Left renal pelvis (tissue), 4 donors: Measurements from ENCODE around the gene TESK2. TPM values are rescaled to one million over a fixed set of nuclear protein-coding genes. Genes with fewer than 3 reads are reported as not detected.
"Not testable (repeated sequence)": the region's sequence is repeated elsewhere in the genome, so short reads cannot be mapped to it uniquely, and the experiment has no call there.

Experiments used
- DNase-seq, 4 donors: peaks; one replicate each; pipeline ENCODE4 v3.0.0-alpha.2; 2013; ENCODE audit warnings: low read depth in 4 of 4, low spot score in 3 of 4
- polyA plus RNA-seq, 4 donors: library from polyadenylated mRNA; unstranded; fragments of 120-200 nt; gene quantifications; one replicate each; pipeline ENCODE4 v1.2.1, GENCODE V29; 2013; ENCODE audit not compliant: insufficient read length in 4 of 4

The TESK2 gene
- 1 to 10 TPM; 3.5 to 7.1 (median 6.2) TPM for polyA plus RNA-seq

GRCh38 chr1:45490626-45491486 lies at the start of gene TESK2:
TSS of gene TESK2 (minus strand) at chr1:45491163. CDS start at chr1:45457785, 33,378 bp downstream.
- peak; percentile 98 to 99 (median 99) for DNase-seq

DNA sequence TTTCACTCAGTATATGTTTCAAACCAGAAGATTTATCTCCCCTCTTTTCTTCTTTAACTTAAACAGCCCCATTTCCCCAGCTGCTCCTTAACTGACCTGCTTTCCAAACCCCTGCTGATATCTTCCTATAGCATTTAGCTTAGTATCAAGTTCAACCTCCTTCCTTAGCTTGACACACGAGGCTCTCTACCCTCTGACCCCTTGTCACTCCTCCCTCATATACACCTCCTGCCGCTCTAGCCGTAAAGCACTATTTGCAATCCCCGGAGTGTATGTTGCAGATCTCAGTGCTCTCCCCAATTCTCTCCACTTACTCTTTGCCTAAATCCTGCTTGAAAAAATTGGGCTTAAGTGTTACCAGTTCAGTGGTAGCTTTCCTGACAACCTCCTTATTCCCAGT lies 45.9 kb upstream of the TESK2 start:
- DNase-seq = no peak

DNA sequence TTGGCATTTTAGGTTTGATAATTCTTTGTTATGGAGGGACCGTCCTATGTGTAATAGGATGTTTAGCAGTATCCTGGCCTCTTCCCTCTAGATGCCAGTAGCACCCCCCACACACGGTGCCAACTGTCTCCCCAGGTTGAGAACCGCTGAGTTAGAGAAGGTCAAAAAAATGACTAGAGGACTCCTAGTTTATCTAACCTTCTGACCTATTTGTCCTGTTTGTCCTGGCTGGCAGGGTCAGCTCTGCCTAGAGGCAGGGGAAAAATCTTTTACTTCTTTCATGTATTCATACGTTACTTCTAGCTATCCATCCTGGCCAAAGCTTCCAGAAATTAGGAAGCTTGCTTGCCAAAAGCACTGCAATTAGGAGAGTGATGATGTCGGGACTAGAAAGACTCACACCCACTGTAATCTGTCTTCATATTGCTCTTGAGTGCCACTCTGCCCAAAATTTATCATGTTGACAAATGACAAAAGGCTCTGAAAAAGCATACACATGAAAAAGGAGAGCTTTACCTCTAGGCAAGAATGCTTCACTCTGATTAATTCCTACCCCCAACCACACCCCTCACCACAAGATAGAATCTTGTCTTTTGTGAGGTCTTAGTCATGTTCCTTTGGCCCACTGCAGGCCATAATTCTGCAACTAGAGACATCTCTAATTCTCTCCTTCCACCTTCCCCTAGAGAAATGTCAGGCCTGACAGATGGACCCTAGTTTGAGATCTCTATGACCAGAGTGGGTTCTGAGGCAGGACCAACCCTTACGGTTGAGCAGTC lies 45.2 kb upstream of the TESK2 start:
- DNase-seq = no peak

- DNase-seq = no peak
Observed at GRCh38 chr1:45531873-45532272, 40.9 kb upstream of the TESK2 start.

DNA sequence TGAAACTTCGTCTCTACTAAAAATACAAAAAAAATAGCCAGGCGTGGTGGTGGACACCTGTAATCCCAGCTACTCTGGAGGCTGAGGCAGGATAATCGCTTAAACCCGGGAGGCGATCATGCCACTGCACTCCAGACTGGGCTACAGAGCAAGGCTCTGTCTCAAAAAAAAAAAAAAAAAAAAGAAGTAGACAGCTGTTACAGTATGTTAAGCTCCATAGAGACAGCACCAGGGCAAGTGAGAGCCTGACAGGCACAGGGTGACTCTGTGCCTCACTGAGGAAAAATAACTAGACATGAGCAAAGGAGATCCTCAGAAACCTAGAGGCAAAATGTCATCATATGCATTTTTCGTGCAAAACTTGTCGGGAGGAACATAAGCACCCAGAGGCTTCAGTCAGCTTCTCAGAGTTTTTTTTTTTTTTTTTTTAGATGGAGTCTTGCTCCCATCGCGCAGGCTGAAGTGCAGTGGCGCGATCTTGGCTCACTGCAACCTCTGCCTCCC lies 39.7 kb upstream of the TESK2 start:
- no peak for DNase-seq

- DNase-seq = no peak
Observed at GRCh38 chr1:45526135-45526644, 35.2 kb upstream of the TESK2 start.

- not testable (repeated sequence) for DNase-seq
Observed at GRCh38 chr1:45523975-45524374, 33.0 kb upstream of the TESK2 start.

DNA sequence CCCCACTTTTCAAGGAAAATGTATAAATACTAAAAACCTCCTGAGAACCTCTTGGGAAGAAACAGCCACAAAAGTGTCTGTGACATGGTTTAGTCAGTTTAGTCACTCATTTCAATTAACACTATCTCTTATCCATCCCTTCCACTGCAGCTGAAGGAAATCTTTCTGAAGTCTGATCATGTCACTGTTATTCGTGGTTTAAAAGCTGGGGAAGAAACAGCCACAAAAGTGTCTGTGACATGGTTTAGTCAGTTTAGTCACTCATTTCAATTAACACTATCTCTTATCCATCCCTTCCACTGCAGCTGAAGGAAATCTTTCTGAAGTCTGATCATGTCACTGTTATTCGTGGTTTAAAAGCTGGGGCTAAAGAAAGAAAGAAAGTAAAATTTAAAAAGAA lies 32.6 kb upstream of the TESK2 start:
- DNase-seq = not testable (repeated sequence)

DNA sequence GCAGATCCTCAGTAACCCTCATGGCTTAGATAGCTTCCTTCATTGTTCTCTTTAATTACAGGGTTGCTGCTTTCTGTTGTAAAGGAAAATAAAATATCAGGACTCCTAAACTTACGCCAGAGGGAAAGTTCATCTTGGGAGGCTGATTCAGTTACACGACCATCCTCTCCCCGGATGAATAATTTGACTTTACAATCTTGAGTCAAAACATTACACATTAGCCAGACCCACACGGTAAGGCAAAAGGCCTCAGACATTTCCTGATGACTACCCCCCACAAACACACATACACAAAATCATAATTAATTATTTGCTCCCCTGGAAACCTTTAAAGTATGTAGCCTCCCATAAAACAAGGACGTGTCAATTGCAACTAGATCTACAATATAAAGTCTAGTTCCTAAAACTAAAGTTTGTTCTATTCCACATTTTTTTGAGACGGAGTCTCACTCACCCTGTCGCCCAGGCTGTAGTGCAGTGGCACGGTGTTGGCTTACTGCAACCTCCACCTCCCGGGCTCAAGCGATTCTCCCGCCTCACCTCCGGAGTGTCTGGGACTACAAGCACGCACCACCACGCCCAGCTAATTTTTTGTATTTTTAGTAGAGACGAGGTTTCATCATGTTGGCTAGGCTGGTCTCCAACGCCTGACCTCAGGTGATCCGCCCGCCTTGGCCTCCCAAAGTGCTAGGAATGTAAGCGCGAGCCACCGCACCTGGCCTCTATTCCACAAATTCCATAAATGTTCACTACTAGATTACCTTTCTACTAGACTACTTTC lies 31.6 kb upstream of the TESK2 start:
- no peak for DNase-seq

- DNase-seq = peak; percentile 88 to 95 (median 94)
Observed at GRCh38 chr1:45521413-45522323, 30.7 kb upstream of the TESK2 start, which contains the start of gene PRDX1. TSS of gene PRDX1 (minus strand) at chr1:45521884. CDS start at chr1:45519043, 2,841 bp downstream.

DNA sequence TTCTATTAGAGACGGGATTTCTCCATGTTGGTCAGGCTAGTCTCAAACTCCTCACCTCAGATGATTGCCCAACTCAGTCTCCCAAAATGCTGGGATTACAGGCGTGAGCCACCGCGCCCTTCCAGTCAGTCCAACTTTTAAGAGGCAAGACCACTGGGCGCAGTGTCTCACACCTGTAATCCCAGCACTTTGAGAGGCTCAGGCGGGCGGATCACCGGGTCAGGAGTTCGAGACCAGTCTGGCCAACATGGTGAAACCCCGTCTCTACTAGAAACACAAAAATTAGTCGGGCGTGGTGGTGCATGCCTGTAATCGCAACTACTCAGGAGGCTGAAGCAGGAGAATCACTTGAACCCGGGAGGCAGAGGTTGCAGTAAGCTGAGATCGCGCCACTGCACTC lies 28.8 kb upstream of the TESK2 start:
- DNase-seq = not testable (repeated sequence)

DNA sequence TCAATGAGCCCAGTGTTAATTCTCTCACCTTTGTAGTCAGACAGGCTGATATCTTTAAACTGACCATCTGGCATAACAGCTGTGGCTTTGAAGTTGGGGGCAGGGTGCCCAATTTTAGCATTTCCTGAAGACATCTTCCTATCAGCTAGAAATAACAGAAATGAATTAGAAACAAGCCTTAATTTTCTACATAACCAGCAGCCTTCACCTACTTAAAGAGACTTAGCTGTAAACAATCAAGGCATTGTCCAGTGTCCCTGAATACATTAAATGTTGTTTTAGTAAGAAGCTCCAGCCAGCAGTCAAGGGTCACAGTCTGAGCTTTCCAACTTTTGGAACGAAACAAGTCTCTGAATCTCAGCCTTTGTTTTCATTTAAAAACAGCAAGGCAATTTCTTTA lies 27.9 kb upstream of the TESK2 start:
- DNase-seq = no peak

GRCh38 chr1:45518366-45518765 lies 27.4 kb upstream of the TESK2 start:
- not testable (repeated sequence) for DNase-seq

GRCh38 chr1:45516465-45516864 lies 25.5 kb upstream of the TESK2 start:
- no peak for DNase-seq

GRCh38 chr1:45516036-45516435 lies 25.1 kb upstream of the TESK2 start:
- DNase-seq = no peak

DNA sequence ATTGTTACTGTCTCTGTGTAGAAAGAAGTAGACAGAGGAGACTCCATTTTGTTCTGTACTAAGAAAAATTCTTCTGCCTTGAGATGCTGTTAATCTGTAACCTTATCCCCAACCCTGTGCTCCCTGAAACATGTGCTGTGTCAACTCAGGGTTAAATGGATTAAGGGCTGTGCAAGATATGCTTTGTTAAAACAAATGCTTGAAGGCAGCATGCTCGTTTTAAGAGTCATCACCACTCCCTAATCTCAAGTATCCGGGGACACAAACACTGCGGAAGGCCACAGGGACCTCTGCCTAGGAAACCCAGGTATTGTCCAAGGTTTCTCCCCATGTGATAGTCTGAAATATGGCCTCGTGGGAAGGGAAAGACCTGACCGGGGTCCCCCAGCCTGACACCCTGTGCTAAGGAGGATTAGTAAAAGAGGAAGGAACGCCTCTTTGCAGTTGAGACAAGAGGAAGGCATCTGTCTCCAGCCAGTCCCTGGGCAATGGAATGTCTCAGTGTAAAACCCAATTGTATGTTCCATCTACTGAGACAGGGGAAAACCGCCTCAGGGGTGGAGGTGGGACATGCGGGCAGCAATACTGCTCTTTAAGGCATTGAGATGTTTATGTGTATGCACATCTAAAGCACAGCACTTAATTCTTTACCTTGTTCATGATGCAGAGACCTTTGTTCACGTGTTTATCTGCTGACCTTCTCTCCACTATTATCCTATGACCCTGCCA lies 22.7 kb upstream of the TESK2 start:
- not testable (repeated sequence) for DNase-seq

DNA sequence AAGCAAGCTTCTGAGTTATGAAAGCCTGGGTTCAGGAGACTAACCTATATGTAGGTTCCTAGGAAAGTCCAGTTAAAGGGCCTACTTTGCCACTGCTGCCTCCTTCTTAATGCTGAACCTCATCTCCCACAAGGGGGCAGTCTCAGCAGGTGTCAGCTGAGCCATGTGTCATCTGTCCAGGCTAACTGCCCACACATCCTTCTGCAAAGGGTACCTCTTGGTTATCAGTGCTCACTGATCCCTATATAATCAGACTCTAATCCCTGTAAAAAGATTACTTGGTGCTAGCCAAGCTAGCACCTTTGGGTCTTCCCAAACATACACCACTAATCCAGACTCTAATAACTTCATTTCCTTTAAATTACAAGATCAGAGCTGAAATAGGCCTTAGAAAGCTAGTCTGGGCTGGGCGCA lies 21.7 kb upstream of the TESK2 start:
- peak in 1 of 4 donors; percentile 29 for DNase-seq

DNA sequence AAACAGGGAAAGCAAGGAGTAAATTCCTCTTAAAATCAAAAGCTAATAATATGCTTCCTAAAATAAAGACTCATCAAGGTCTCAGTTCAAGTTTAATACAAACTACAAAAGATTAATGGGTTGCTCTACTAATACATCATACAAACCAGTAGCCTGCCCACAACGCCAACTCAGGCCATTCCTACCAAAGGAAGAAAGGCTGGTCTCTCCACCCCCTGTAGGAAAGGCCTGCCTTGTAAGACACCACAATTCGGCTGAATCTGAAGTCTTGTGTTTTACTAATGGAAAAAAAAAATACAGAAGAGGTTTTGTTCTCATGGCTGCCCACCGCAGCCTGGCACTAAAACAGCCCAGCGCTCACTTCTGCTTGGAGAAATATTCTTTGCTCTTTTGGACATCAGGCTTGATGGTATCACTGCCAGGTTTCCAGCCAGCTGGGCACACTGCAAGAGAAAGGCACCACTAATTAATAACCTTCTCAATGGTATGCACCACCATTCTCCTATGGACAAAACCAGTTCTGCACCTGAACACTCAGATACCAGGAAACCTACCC lies 20.1 kb upstream of the TESK2 start:
- no peak for DNase-seq
